NCI-H510A (cell line): ENCODE results near the gene KCNAB1.

Experiments used
- DNase-seq: peaks from one replicate; lab custom pipeline; 2025; lab: John Stamatoyannopoulos, UW

Gene KCNAB1

GRCh38 chr3:156317462-156318074 lies 197.2 kb downstream of the KCNAB1 start:
- no peak for DNase-seq

GRCh38 chr3:156321945-156322344 lies 201.6 kb downstream of the KCNAB1 start:
- peak; percentile 46 for DNase-seq

- DNase-seq: no peak
Measured at GRCh38 chr3:156323466-156323865, 203.1 kb downstream of the KCNAB1 start.

- no peak for DNase-seq
Measured at GRCh38 chr3:156330415-156330814, 210.0 kb downstream of the KCNAB1 start.

GRCh38 chr3:156332304-156332703 lies 211.9 kb downstream of the KCNAB1 start:
- no peak for DNase-seq

GRCh38 chr3:156334841-156335545 lies 214.6 kb downstream of the KCNAB1 start:
- DNase-seq: no peak

- DNase-seq: no peak
Measured at GRCh38 chr3:156339491-156339890, 219.1 kb downstream of the KCNAB1 start.

- no peak for DNase-seq
Measured at GRCh38 chr3:156341332-156341731, 221.0 kb downstream of the KCNAB1 start.

- DNase-seq: no peak
Measured at GRCh38 chr3:156341831-156342416, 221.5 kb downstream of the KCNAB1 start.

GRCh38 chr3:156344215-156344614 lies 223.8 kb downstream of the KCNAB1 start:
- DNase-seq: no peak

- no peak for DNase-seq
Measured at GRCh38 chr3:156349111-156349510, 228.7 kb downstream of the KCNAB1 start.

- no peak for DNase-seq
Measured at GRCh38 chr3:156349978-156350377, 229.6 kb downstream of the KCNAB1 start.

- DNase-seq: no peak
Measured at GRCh38 chr3:156350781-156351180, 230.4 kb downstream of the KCNAB1 start.

- no peak for DNase-seq
Measured at GRCh38 chr3:156351783-156352182, 231.4 kb downstream of the KCNAB1 start.

GRCh38 chr3:156352728-156353127 lies 232.3 kb downstream of the KCNAB1 start:
- no peak for DNase-seq

GRCh38 chr3:156353563-156353962 lies 233.2 kb downstream of the KCNAB1 start:
- no peak for DNase-seq

- DNase-seq: no peak
Measured at GRCh38 chr3:156356537-156357363, 236.4 kb downstream of the KCNAB1 start.

- DNase-seq: no peak
Measured at GRCh38 chr3:156358232-156358631, 237.9 kb downstream of the KCNAB1 start.

- DNase-seq: no peak
Measured at GRCh38 chr3:156359368-156359767, 239.0 kb downstream of the KCNAB1 start.

GRCh38 chr3:156360083-156360482 lies 239.7 kb downstream of the KCNAB1 start:
- no peak for DNase-seq

- no peak for DNase-seq
Measured at GRCh38 chr3:156360963-156361362, 240.6 kb downstream of the KCNAB1 start.

- no peak for DNase-seq
Measured at GRCh38 chr3:156366559-156366958, 246.2 kb downstream of the KCNAB1 start.

- DNase-seq: no peak
Measured at GRCh38 chr3:156368189-156368588, 247.8 kb downstream of the KCNAB1 start.
